DOHH2 (cell line): ENCODE results near the gene OBSCN.

Experiments
- H3F3A ChIP-seq: fragments of 200-600 bp; sonication (generic), shearing (Covaris generic); 2 replicates; pipeline ENCODE4 v1.6.0; 2016; ENCODE audit warnings: antibody characterized with exemption, mild to moderate bottlenecking; ENCODE audit not compliant: control insufficient read depth, insufficient read depth
- H3K27ac ChIP-seq: fragments of 200-600 bp; sonication (generic); 2 replicates; pipeline ENCODE4 v1.5.1; 2014; ENCODE audit warnings: low read depth, mild to moderate bottlenecking, low read length, moderate library complexity
- H3K27me3 ChIP-seq: fragments of 200-600 bp; sonication (generic); 2 replicates; pipeline ENCODE4 v1.6.1; 2014; ENCODE audit warnings: mild to moderate bottlenecking, low read length, mixed read lengths; ENCODE audit not compliant: control insufficient read depth
- H3K36me3 ChIP-seq: fragments of 200-600 bp; sonication (generic); 2 replicates; pipeline ENCODE4 v1.6.1; 2014; ENCODE audit warnings: mild to moderate bottlenecking, low read length, moderate library complexity, mixed read lengths; ENCODE audit not compliant: control insufficient read depth
- H3K4me1 ChIP-seq: fragments of 200-600 bp; sonication (generic); 2 replicates; pipeline ENCODE4 v1.6.1; 2014; ENCODE audit warnings: mild to moderate bottlenecking, low read length, mixed read lengths; ENCODE audit not compliant: control insufficient read depth
- H3K4me2 ChIP-seq: fragments of 200-600 bp; sonication (generic); 2 replicates; pipeline ENCODE4 v1.6.0; 2014; ENCODE audit warnings: mild to moderate bottlenecking, low read length, moderate library complexity
- H3K4me3 ChIP-seq: fragments of 200-600 bp; sonication (generic); 2 replicates; pipeline ENCODE4 v1.5.1; 2014; ENCODE audit warnings: mild to moderate bottlenecking, low read length, mixed read lengths
- H3K79me2 ChIP-seq: fragments of 200-600 bp; sonication (generic); 2 replicates; pipeline ENCODE4 v1.6.1; 2014; ENCODE audit warnings: mild to moderate bottlenecking, low read length, mixed read lengths; ENCODE audit not compliant: control insufficient read depth
- H3K9me2 ChIP-seq: fragments of 200-600 bp; sonication (generic); replicated peaks from 2 replicates; pipeline ENCODE4 v1.6.1; 2014; ENCODE audit warnings: mild to moderate bottlenecking, low read length, mixed read lengths; ENCODE audit not compliant: control insufficient read depth
- H3K9me3 ChIP-seq: fragments of 200-600 bp; sonication (generic); 2 replicates; pipeline ENCODE4 v1.6.1; 2014; ENCODE audit warnings: antibody characterized with exemption, low read length, mixed read lengths; ENCODE audit not compliant: control insufficient read depth, insufficient read depth
- H4K20me1 ChIP-seq: fragments of 200-600 bp; sonication (generic); 2 replicates; pipeline ENCODE4 v1.6.0; 2014; ENCODE audit warnings: low read depth, mild to moderate bottlenecking, antibody characterized with exemption, low read length, moderate library complexity; ENCODE audit not compliant: control insufficient read depth, insufficient read depth
- CTCF ChIP-seq: fragments of 200-600 bp; sonication (generic); IDR thresholded peaks from one replicate; pipeline ENCODE4 v1.5.1; 2014; ENCODE audit warnings: antibody characterized with exemption, mild to moderate bottlenecking, low read depth, low read length; ENCODE audit not compliant: poor library complexity, severe bottlenecking
- EZH2phosphoT487 ChIP-seq: fragments of 200-600 bp; sonication (generic); IDR thresholded peaks from 2 replicates; pipeline ENCODE4 v1.6.1; 2017; ENCODE audit warnings: borderline replicate concordance, mild to moderate bottlenecking, antibody characterized with exemption, low read length, moderate library complexity, mixed read lengths

The OBSCN gene

GRCh38 chr1:228211531-228212414 is 3.9 kb downstream of the OBSCN start:
- H3K79me2 ChIP-seq, result no peaks in the 10 kb centered on the region
- no peak overlapping the region for H3K27ac ChIP-seq
- no peaks in the 10 kb centered on the region for H4K20me1 ChIP-seq
- no peak overlapping the region for H3K4me3 ChIP-seq
- no peak overlapping the region for H3K4me2 ChIP-seq
- no peaks in the 10 kb centered on the region for H3K9me3 ChIP-seq
- peaks cover 4% of the 10 kb centered on the region; the same call in 1 of the 2 replicates for H3K4me1 ChIP-seq
- H3K27me3 ChIP-seq, result no peaks in the 10 kb centered on the region
- H3F3A ChIP-seq, result no peaks in the 10 kb centered on the region
- H3K36me3 ChIP-seq, result no peaks in the 10 kb centered on the region
- TF ChIP-seq CTCF (no peak), EZH2phosphoT487 (no peak)
- H3K9me2 ChIP-seq, result no peaks in the 10 kb centered on the region

GRCh38 chr1:228212415-228212965 is 4.6 kb downstream of the OBSCN start:
- Histone ChIP-seq H3K4me2 (no peak overlapping the region), H3F3A (no peaks in the 10 kb centered on the region), H3K36me3 (no peaks in the 10 kb centered on the region), H3K4me1 (peaks cover 4% of the 10 kb centered on the region; the same call in 1 of the 2 replicates), H3K4me3 (no peak overlapping the region), H3K27ac (no peak overlapping the region), H3K9me3 (no peaks in the 10 kb centered on the region), H3K27me3 (no peaks in the 10 kb centered on the region), H3K9me2 (no peaks in the 10 kb centered on the region), H4K20me1 (no peaks in the 10 kb centered on the region), H3K79me2 (no peaks in the 10 kb centered on the region)
- TF ChIP-seq EZH2phosphoT487, result no peak
- no peak for TF ChIP-seq CTCF

DNA sequence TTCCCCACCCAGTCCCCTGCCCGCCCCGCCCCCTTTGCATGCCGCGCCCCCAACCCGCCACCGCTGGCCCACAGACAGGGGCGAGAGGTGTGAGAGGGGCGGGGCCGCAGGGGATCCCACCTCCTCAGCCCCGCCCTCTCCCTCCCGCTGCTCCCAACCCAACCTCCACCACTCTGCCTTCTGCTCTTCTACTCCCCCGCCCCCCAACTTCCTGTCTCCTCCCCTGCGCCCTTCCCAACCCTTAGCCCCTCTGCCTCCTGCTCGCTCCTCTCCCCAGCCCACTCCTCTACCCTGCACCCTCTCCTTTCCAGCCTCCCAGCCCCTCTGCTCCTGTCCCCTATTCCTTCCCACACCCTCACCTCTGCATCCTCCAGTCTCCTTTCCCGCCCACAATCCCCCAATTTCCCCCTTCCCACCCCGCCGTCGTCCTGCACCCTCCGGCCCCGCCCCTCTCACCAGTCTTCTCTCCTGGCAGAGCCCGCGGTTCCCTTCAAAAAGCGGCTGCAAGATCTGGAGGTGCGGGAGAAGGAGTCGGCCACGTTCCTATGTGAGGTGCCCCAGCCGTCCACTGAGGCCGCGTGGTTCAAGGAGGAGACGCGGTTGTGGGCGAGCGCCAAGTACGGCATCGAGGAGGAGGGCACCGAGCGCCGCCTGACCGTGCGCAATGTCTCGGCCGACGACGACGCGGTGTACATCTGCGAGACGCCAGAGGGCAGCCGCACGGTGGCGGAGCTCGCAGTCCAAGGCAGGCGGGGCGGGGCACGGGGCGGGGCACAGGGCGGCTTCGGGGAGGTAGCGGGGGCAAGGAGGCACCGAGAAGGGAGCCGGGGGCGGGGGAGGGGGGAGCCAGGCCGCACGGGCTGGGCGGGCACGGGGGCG is 5.4 kb downstream of the OBSCN start:
- H3K79me2 ChIP-seq, result no peaks in the 10 kb centered on the region
- no peaks in the 10 kb centered on the region for H3K36me3 ChIP-seq
- no peaks in the 10 kb centered on the region for H3K9me2 ChIP-seq
- no peaks in the 10 kb centered on the region for H3K27me3 ChIP-seq
- TF ChIP-seq EZH2phosphoT487 (no peak), CTCF (peak; percentile 40)
- H3K4me3 ChIP-seq, result peak overlapping the region; percentile 69
- H3K4me1 ChIP-seq, result peaks cover 4% of the 10 kb centered on the region; the same call in 1 of the 2 replicates
- H3K27ac ChIP-seq, result no peak overlapping the region
- no peaks in the 10 kb centered on the region for H4K20me1 ChIP-seq
- H3K4me2 ChIP-seq, result peak overlapping the region; percentile 82
- H3K9me3 ChIP-seq, result no peaks in the 10 kb centered on the region
- H3F3A ChIP-seq, result no peaks in the 10 kb centered on the region
